Rectal smooth muscle tissue (tissue), 1 donor: ENCODE measurements around the gene NISCH.
A peak's percentile ranks its signal among the peaks of the same experiment; 100 is the strongest.

Experiments
- H3K27ac ChIP-seq: one replicate; pipeline ENCODE4 v1.7.0; 2013; ENCODE audit warnings: low read depth, low read length, inconsistent platforms
- H3K27me3 ChIP-seq: one replicate; pipeline ENCODE4 v1.7.0; 2013; ENCODE audit warnings: low read length; ENCODE audit not compliant: control insufficient read depth, insufficient read depth
- H3K36me3 ChIP-seq: one replicate; pipeline ENCODE4 v1.7.0; 2013; ENCODE audit warnings: low read length; ENCODE audit not compliant: control insufficient read depth, insufficient read depth
- H3K4me1 ChIP-seq: one replicate; pipeline ENCODE4 v1.7.0; 2013; ENCODE audit warnings: low read length; ENCODE audit not compliant: control insufficient read depth, insufficient read depth
- H3K4me3 ChIP-seq: one replicate; pipeline ENCODE4 v1.7.0; 2013; ENCODE audit warnings: low read length
- H3K9ac ChIP-seq: one replicate; pipeline ENCODE4 v1.7.0; 2013; ENCODE audit warnings: low read length

NISCH gene

GRCh38 chr3:52455283-52456168 lies at the start of gene NISCH:
NISCH (plus strand) TSS chr3:52455604; CDS start chr3:52455642, 38 bp downstream.
- peak within 1 kb of the TSS; percentile 78 for H3K4me3 ChIP-seq
- H3K9ac ChIP-seq = peak within 1 kb of the TSS; percentile 71
- H3K27me3 ChIP-seq = no peaks in the 10 kb centered on the region
- H3K27ac ChIP-seq = peak within 1 kb of the TSS; percentile 83
- peaks cover 17% of the 10 kb centered on the region for H3K36me3 ChIP-seq
- peaks cover 13% of the 10 kb centered on the region for H3K4me1 ChIP-seq

GRCh38 chr3:52406231-52406661 lies 49.2 kb upstream of the NISCH start:
- H3K9ac ChIP-seq = no peak overlapping the region
- H3K4me3 ChIP-seq = no peak overlapping the region
- H3K4me1 ChIP-seq = peaks cover 12% of the 10 kb centered on the region
- peaks cover 62% of the 10 kb centered on the region for H3K36me3 ChIP-seq
- H3K27me3 ChIP-seq = no peaks in the 10 kb centered on the region
- no peak overlapping the region for H3K27ac ChIP-seq

- Histone ChIP-seq H3K27ac (no peak overlapping the region), H3K4me3 (no peak overlapping the region), H3K36me3 (peaks cover 60% of the 10 kb centered on the region), H3K4me1 (peaks cover 12% of the 10 kb centered on the region), H3K27me3 (no peaks in the 10 kb centered on the region), H3K9ac (no peak overlapping the region)
These were observed 48.5 kb upstream of the NISCH start for GRCh38 chr3:52406791-52407510.

- no peak overlapping the region for H3K4me3 ChIP-seq
- H3K4me1 ChIP-seq = peaks cover 20% of the 10 kb centered on the region
- no peak overlapping the region for H3K27ac ChIP-seq
- no peaks in the 10 kb centered on the region for H3K27me3 ChIP-seq
- no peak overlapping the region for H3K9ac ChIP-seq
- peaks cover 53% of the 10 kb centered on the region for H3K36me3 ChIP-seq
These were observed 47.6 kb upstream of the NISCH start for GRCh38 chr3:52407779-52408178.

GRCh38 chr3:52408466-52408865 lies 46.9 kb upstream of the NISCH start:
- peaks cover 21% of the 10 kb centered on the region for H3K4me1 ChIP-seq
- no peak overlapping the region for H3K27ac ChIP-seq
- peaks cover 46% of the 10 kb centered on the region for H3K36me3 ChIP-seq
- no peaks in the 10 kb centered on the region for H3K27me3 ChIP-seq
- H3K9ac ChIP-seq = peak overlapping the region; percentile 24
- no peak overlapping the region for H3K4me3 ChIP-seq

- peaks cover 8% of the 10 kb centered on the region for H3K4me1 ChIP-seq
These were observed 39.6 kb upstream of the NISCH start for GRCh38 chr3:52415800-52416199.

GRCh38 chr3:52420388-52420787 lies 35.0 kb upstream of the NISCH start:
- no peak overlapping the region for H3K27ac ChIP-seq
- H3K9ac ChIP-seq = no peak overlapping the region
- no peaks in the 10 kb centered on the region for H3K4me1 ChIP-seq
- no peak overlapping the region for H3K4me3 ChIP-seq
- no peaks in the 10 kb centered on the region for H3K27me3 ChIP-seq
- no peaks in the 10 kb centered on the region for H3K36me3 ChIP-seq

More at GRCh38 chr3:52415800-52416199, 39.6 kb upstream of the NISCH start:
- H3K27me3 ChIP-seq = no peaks in the 10 kb centered on the region
- no peak overlapping the region for H3K27ac ChIP-seq
- no peak overlapping the region for H3K9ac ChIP-seq
- no peak overlapping the region for H3K4me3 ChIP-seq
- H3K36me3 ChIP-seq = no peaks in the 10 kb centered on the region

GRCh38 chr3:52422669-52423068 lies 32.7 kb upstream of the NISCH start:
- Histone ChIP-seq H3K36me3 (no peaks in the 10 kb centered on the region), H3K4me3 (no peak overlapping the region), H3K9ac (no peak overlapping the region), H3K27ac (no peak overlapping the region), H3K4me1 (no peaks in the 10 kb centered on the region), H3K27me3 (no peaks in the 10 kb centered on the region)

- Histone ChIP-seq H3K9ac (no peak overlapping the region), H3K27ac (no peak overlapping the region), H3K4me3 (no peak overlapping the region)
These were observed 32.2 kb upstream of the NISCH start for GRCh38 chr3:52423173-52423572.

GRCh38 chr3:52428151-52429005 lies 27.0 kb upstream of the NISCH start:
- no peak overlapping the region for H3K9ac ChIP-seq
- H3K27ac ChIP-seq = no peak overlapping the region
- no peaks in the 10 kb centered on the region for H3K4me1 ChIP-seq
- H3K27me3 ChIP-seq = no peaks in the 10 kb centered on the region
- H3K4me3 ChIP-seq = no peak overlapping the region
- no peaks in the 10 kb centered on the region for H3K36me3 ChIP-seq

More at GRCh38 chr3:52423173-52423572, 32.2 kb upstream of the NISCH start:
- Histone ChIP-seq H3K27me3 (no peaks in the 10 kb centered on the region), H3K4me1 (no peaks in the 10 kb centered on the region), H3K36me3 (no peaks in the 10 kb centered on the region)

- Histone ChIP-seq H3K4me3 (no peak overlapping the region), H3K4me1 (no peaks in the 10 kb centered on the region), H3K9ac (no peak overlapping the region), H3K27ac (no peak overlapping the region), H3K27me3 (no peaks in the 10 kb centered on the region), H3K36me3 (no peaks in the 10 kb centered on the region)
These were observed 26.4 kb upstream of the NISCH start for GRCh38 chr3:52429031-52429430.
